Loucy (cell line): ENCODE measurements around the gene LPP.

Experiments used
- H2AFZ ChIP-seq: fragments of 200-600 bp; sonication (generic); 2 replicates; pipeline ENCODE4 v1.6.0; 2016; ENCODE audit warnings: antibody characterized with exemption, mild to moderate bottlenecking, low read length, moderate library complexity
- H3F3A ChIP-seq: fragments of 200-600 bp; 2 replicates; pipeline ENCODE4 v1.6.0; 2016; ENCODE audit warnings: antibody characterized with exemption, low read depth, mild to moderate bottlenecking
- H3K27me3 ChIP-seq: fragments of 200-600 bp; sonication (generic); 2 replicates; pipeline ENCODE4 v1.6.1; 2014; ENCODE audit warnings: low read length, mild to moderate bottlenecking; ENCODE audit not compliant: insufficient read depth, poor library complexity, severe bottlenecking
- H3K36me3 ChIP-seq: fragments of 200-600 bp; sonication (generic); 2 replicates; pipeline ENCODE4 v1.6.1; 2016; ENCODE audit warnings: low read length; ENCODE audit not compliant: insufficient read depth
- H3K4me1 ChIP-seq: fragments of 200-600 bp; sonication (generic); 2 replicates; pipeline ENCODE4 v1.5.1; 2014; ENCODE audit warnings: low read length, mild to moderate bottlenecking; ENCODE audit not compliant: insufficient read depth, poor library complexity, severe bottlenecking
- H3K4me2 ChIP-seq: fragments of 200-600 bp; sonication (generic); 2 replicates; pipeline ENCODE4 v1.6.0; 2014; ENCODE audit warnings: antibody characterized with exemption, low read length, low read depth, mild to moderate bottlenecking; ENCODE audit not compliant: poor library complexity, severe bottlenecking
- H3K4me3 ChIP-seq: fragments of 200-600 bp; sonication (generic); 2 replicates; pipeline ENCODE4 v1.5.1; 2014; ENCODE audit warnings: low read length, mild to moderate bottlenecking, mixed read lengths; ENCODE audit not compliant: poor library complexity, severe bottlenecking
- H3K79me2 ChIP-seq: fragments of 200-600 bp; sonication (generic); 2 replicates; pipeline ENCODE4 v1.6.1; 2014; ENCODE audit warnings: low read length; ENCODE audit not compliant: insufficient read depth
- H3K9ac ChIP-seq: fragments of 200-600 bp; sonication (generic); 2 replicates; pipeline ENCODE4 v1.6.0; 2014; ENCODE audit warnings: mild to moderate bottlenecking, low read depth, low read length, moderate library complexity; ENCODE audit not compliant: poor library complexity, severe bottlenecking
- H3K9me2 ChIP-seq: fragments of 200-600 bp; sonication (generic); replicated peaks from 2 replicates; pipeline ENCODE4 v1.6.1; 2016; ENCODE audit warnings: low read depth, low read length, mixed read lengths
- H3K9me3 ChIP-seq: fragments of 200-600 bp; sonication (generic); 2 replicates; pipeline ENCODE4 v1.6.1; 2014; ENCODE audit warnings: mild to moderate bottlenecking, antibody characterized with exemption, low read length, low read depth; ENCODE audit not compliant: insufficient read depth
- H4K20me1 ChIP-seq: fragments of 200-600 bp; sonication (generic); 2 replicates; pipeline ENCODE4 v1.6.0; 2014; ENCODE audit warnings: antibody characterized with exemption, low read length, mild to moderate bottlenecking; ENCODE audit not compliant: insufficient read depth, poor library complexity, severe bottlenecking
- EZH2phosphoT487 ChIP-seq: fragments of 200-600 bp; IDR thresholded peaks from 2 replicates; pipeline ENCODE4 v1.6.1; 2018; ENCODE audit warnings: antibody characterized with exemption, mild to moderate bottlenecking, moderate library complexity, borderline replicate concordance
- TF ChIP-seq, protein P1 (sequence below): fragments of 200-600 bp; sonication (generic); conservative IDR thresholded peaks from 2 replicates; pipeline ENCODE4 v1.5.1; 2014; ENCODE audit warnings: mild to moderate bottlenecking, antibody characterized with exemption, low read length

Gene LPP

DNA sequence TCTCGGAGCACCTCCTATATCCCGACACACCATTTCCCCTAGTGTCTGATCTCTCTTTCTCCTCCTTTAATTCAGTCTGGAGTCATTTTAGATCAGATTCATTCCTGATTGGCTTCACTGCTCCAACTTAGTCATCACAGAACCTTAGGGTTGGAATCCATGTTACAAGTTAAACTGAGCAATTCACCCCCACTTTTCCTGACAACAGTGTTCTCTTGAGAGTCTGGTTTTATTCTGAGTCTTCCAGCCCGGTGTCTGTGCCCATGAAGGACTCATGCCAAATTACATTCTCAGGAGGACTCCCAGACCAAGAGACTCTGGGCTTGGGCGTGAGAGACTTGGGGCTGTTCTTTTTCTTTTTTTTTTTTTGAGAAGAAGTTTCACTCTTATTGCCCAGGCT, 57.5 kb downstream of the LPP start:
- no peaks in the 10 kb centered on the region for H3K9me2 ChIP-seq
- peaks cover 22% of the 10 kb centered on the region for H3K4me1 ChIP-seq
- peaks cover 13% of the 10 kb centered on the region; the same call in 1 of the 2 replicates for H3K79me2 ChIP-seq
- no peak overlapping the region for H3K4me2 ChIP-seq
- H2AFZ ChIP-seq, result no peak overlapping the region
- no peak overlapping the region for H3K4me3 ChIP-seq
- H3F3A ChIP-seq, result no peaks in the 10 kb centered on the region
- H3K9me3 ChIP-seq, result no peaks in the 10 kb centered on the region
- no peaks in the 10 kb centered on the region for H3K27me3 ChIP-seq
- no peak overlapping the region for H3K9ac ChIP-seq
- H3K36me3 ChIP-seq, result peaks cover 6% of the 10 kb centered on the region; the same call in 1 of the 2 replicates
- no peaks in the 10 kb centered on the region for H4K20me1 ChIP-seq
- TF ChIP-seq, protein P1, sequence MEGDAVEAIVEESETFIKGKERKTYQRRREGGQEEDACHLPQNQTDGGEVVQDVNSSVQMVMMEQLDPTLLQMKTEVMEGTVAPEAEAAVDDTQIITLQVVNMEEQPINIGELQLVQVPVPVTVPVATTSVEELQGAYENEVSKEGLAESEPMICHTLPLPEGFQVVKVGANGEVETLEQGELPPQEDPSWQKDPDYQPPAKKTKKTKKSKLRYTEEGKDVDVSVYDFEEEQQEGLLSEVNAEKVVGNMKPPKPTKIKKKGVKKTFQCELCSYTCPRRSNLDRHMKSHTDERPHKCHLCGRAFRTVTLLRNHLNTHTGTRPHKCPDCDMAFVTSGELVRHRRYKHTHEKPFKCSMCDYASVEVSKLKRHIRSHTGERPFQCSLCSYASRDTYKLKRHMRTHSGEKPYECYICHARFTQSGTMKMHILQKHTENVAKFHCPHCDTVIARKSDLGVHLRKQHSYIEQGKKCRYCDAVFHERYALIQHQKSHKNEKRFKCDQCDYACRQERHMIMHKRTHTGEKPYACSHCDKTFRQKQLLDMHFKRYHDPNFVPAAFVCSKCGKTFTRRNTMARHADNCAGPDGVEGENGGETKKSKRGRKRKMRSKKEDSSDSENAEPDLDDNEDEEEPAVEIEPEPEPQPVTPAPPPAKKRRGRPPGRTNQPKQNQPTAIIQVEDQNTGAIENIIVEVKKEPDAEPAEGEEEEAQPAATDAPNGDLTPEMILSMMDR, result no peak
- no peak for TF ChIP-seq EZH2phosphoT487

DNA sequence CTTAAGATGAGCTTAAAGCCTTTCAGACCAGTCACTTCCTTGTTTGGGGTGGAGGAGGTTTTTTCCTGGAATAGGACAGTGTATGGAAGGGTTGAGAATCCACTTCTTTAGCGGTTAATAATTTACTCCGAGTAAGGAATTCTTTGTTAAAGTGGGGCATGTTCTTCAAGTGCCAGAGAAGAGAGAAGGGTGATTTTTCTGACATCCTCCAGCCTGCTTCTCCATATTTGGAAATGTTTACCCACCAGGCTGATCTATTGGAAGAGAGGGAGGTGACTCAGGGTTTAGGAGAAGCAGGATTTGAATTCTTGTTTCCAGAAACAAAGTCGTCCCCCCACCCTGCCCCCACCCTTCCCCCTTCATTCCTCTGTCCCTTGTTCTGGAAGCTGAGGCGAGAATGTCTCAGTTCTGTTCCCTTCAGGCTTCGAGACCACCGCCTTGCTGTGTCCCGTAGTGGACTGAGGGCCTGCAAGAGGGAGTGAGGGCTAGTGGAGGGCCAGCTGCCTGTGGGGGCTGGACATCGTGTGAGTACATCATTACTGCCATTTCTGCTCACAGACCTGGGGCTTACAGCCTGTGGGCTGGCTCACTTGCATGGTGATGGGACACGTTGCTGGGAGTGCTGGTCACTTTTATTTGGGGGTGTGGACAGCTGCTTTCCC, 58.5 kb downstream of the LPP start:
- Histone ChIP-seq H2AFZ (no peak overlapping the region), H3K4me2 (no peak overlapping the region), H3F3A (no peaks in the 10 kb centered on the region), H3K36me3 (peaks cover 6% of the 10 kb centered on the region; the same call in 1 of the 2 replicates), H3K27me3 (no peaks in the 10 kb centered on the region), H3K4me3 (no peak overlapping the region), H3K9ac (no peak overlapping the region), H3K9me3 (no peaks in the 10 kb centered on the region), H3K79me2 (peaks cover 11% of the 10 kb centered on the region; the same call in 1 of the 2 replicates), H4K20me1 (peaks cover 1% of the 10 kb centered on the region), H3K4me1 (peaks cover 32% of the 10 kb centered on the region), H3K9me2 (no peaks in the 10 kb centered on the region)
- TF ChIP-seq, protein P1, result no peak
- TF ChIP-seq EZH2phosphoT487, result no peak

DNA sequence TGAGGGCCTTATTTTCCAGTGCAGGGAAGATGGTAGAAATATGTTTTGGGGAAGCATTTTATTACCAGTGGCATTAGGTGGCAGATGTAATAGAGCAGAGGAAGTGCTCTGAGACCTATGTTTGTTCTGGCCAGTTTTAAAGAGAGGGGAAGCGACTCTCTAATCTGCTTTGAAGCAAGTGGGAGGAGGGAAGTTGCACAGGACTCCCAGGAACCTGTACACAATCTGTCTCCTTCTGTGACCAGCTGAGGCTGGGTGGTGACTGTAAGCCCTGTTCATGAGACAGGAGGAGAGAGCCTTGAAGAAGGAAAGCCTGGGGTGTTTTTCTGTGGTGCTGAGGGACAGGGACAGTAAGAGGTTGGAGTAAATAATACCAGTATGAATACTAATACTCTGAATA, 60.5 kb downstream of the LPP start:
- H3F3A ChIP-seq, result no peaks in the 10 kb centered on the region

DNA sequence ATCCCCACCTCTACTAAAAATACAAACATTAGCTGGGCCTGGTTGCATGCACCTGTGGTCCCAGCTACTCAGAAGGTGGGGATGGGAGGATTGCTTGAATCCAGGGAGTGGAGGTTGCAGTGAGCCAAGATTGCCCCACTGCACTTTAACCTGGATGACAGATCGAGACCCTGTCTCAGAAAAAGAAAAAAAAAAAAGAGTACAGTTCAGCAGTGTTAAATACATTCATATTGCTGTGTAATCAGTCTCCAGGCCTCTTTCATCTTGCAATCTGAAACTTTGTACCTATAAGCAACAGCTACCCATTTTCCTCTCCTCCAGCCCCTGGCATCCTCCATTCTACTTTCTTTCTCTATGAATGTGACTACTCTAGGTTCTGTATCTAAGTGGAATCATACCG, 61.2 kb downstream of the LPP start:
- Histone ChIP-seq H3K4me1 (peaks cover 33% of the 10 kb centered on the region), H2AFZ (no peak overlapping the region), H3K79me2 (peaks cover 11% of the 10 kb centered on the region; the same call in 1 of the 2 replicates), H3K27me3 (no peaks in the 10 kb centered on the region), H3K36me3 (no peaks in the 10 kb centered on the region), H3K4me3 (no peak overlapping the region), H3F3A (no peaks in the 10 kb centered on the region), H3K4me2 (no peak overlapping the region), H3K9ac (no peak overlapping the region), H3K9me2 (no peaks in the 10 kb centered on the region), H4K20me1 (peaks cover 3% of the 10 kb centered on the region), H3K9me3 (no peaks in the 10 kb centered on the region)
- TF ChIP-seq, protein P1, result no peak
- no peak for TF ChIP-seq EZH2phosphoT487

More for the DNA sequence above, 60.5 kb downstream of the LPP start:
- Histone ChIP-seq H3K79me2 (peaks cover 6% of the 10 kb centered on the region; the same call in 1 of the 2 replicates), H3K4me1 (peaks cover 33% of the 10 kb centered on the region), H3K9me2 (no peaks in the 10 kb centered on the region), H3K36me3 (peaks cover 3% of the 10 kb centered on the region; the same call in 1 of the 2 replicates), H3K9me3 (no peaks in the 10 kb centered on the region), H3K4me2 (no peak overlapping the region), H2AFZ (no peak overlapping the region), H3K4me3 (no peak overlapping the region), H3K9ac (no peak overlapping the region), H3K27me3 (no peaks in the 10 kb centered on the region), H4K20me1 (peaks cover 3% of the 10 kb centered on the region)
- no peak for TF ChIP-seq EZH2phosphoT487
